OCI-LY3 (cell line): Measurements from ENCODE around the gene TIMELESS.

Experiments
- CTCF ChIP-seq: fragments of 200-600, 300-600 bp; sonication (generic); IDR thresholded peaks from 2 replicates; pipeline ENCODE4 v1.5.1; 2014; ENCODE audit warnings: antibody characterized with exemption, low read length, low read depth
- EZH2phosphoT487 ChIP-seq: fragments of 200-600 bp; shearing (Covaris generic); IDR thresholded peaks from 2 replicates; pipeline ENCODE4 v1.6.1; 2018; ENCODE audit warnings: antibody characterized with exemption, mixed run types, low read depth

- TF ChIP-seq CTCF (no peak), EZH2phosphoT487 (no peak)
Measured at GRCh38 chr12:56461235-56462159, 12.3 kb upstream of the TIMELESS start.
